Gastrocnemius medialis (tissue), 4 donors: ENCODE data around the gene BUB1. TPM values are rescaled to one million over a fixed set of nuclear protein-coding genes. Genes with fewer than 3 reads are reported as not detected.
"Not testable (repeated sequence)": the region's sequence is repeated elsewhere in the genome, so short reads cannot be mapped to it uniquely, and the experiment has no call there.

Source experiments
- ATAC-seq, 2 donors: fragments of 150-250 bp; one replicate each; pipeline ENCODE4 v1.9.1; 2016
- DNase-seq, 2 donors: peaks; one replicate each; pipeline ENCODE4 v3.0.0-alpha.2; 2019
- H3K27ac ChIP-seq, 4 donors: fragments of 200-600 bp; sonication (generic); 1 replicate in 1 of 4; 2 replicates in 3 of 4; pipeline ENCODE4 v1.5.1; 2016 to 2018; ENCODE audit warnings: mild to moderate bottlenecking in 2 of 4, moderate library complexity in 1 of 4
- H3K27me3 ChIP-seq, 3 donors: fragments of 200-600 bp; sonication (generic) in 2 of 3; 1 replicate in 1 of 3; 2 replicates in 2 of 3; pipeline versions ENCODE4 v1.5.1 to v1.6.0; 2016 to 2019; ENCODE audit warnings: mild to moderate bottlenecking in 1 of 3, moderate library complexity in 1 of 3
- H3K36me3 ChIP-seq, 2 donors: fragments of 200-600 bp; sonication (generic) in 1 of 2; one replicate each; pipeline ENCODE4 v1.5.1; 2017 to 2018
- H3K4me1 ChIP-seq, 2 donors: fragments of 200-600 bp; sonication (generic) in 1 of 2; one replicate each; pipeline ENCODE4 v1.5.1; 2016 to 2017; ENCODE audit warnings: mild to moderate bottlenecking in 2 of 2
- H3K4me3 ChIP-seq, 4 donors: fragments of 200-600 bp; sonication (generic) in 3 of 4; 1 replicate in 1 of 4; 2 replicates in 3 of 4; pipeline ENCODE4 v1.5.1; 2016 to 2019; ENCODE audit warnings: mild to moderate bottlenecking in 2 of 4
- H3K9me3 ChIP-seq, 3 donors: fragments of 200-600 bp; sonication (generic) in 2 of 3; 1 replicate in 1 of 3; 2 replicates in 2 of 3; pipeline ENCODE4 v1.5.1; 2016 to 2019
- CTCF ChIP-seq, 5 experiments: fragments of 450-650 bp in 3 of 5; fragments of 200-600 bp in 2 of 5; sonication (generic) in 2 of 5; IDR thresholded peaks in 4 of 5; conservative IDR thresholded peaks in 1 of 5; 1 replicate in 4 of 5; 2 replicates in 1 of 5; pipeline ENCODE4 v1.5.1; 2016 to 2019; ENCODE audit warnings: antibody characterized with exemption in 5 of 5, mild to moderate bottlenecking in 3 of 5, moderate library complexity in 3 of 5
- POLR2A ChIP-seq, 2 donors: fragments of 450-650 bp; IDR thresholded peaks; one replicate each; pipeline ENCODE4 v1.6.1; 2017; ENCODE audit warnings: antibody characterized with exemption in 2 of 2, mild to moderate bottlenecking in 2 of 2, moderate library complexity in 2 of 2
- in situ Hi-C, 4 donors: fragments of 200-750 bp; cut with MboI; loops; one replicate each; pipeline versions ENCODE4 v1.15.0 to v1.8.0; 2017; ENCODE audit warnings: low sequenced_read_pairs in 4 of 4
- intact Hi-C: fragments of 100-400 bp; cut with DNase I; formaldehyde crosslinking; loops from one replicate; pipeline ENCODE4 v1.15.1; 2023; ENCODE audit warnings: low total_unique reads
- total RNA-seq, 4 donors: library from RNA; depleted of rRNA; stranded (reverse); fragments of >200 nt; gene quantifications; one replicate each; pipeline versions ENCODE4 v1.1.0 to v1.2.3, GENCODE V29; 2016

The BUB1 gene
- total RNA-seq, 4 donors from 2014 or later, result 0.27 to 0.59 TPM; not detected in 2

- no peaks in the 10 kb centered on the region for H3K36me3 ChIP-seq
- no peaks in the 10 kb centered on the region for H3K4me1 ChIP-seq
- DNase-seq (no peak), ATAC-seq (no peak)
- H3K27me3 ChIP-seq, result peaks cover 0 to 5% (median 0%) of the 10 kb centered on the region in 3 donors
- no peak for TF ChIP-seq POLR2A (IDR thresholded peaks at IDR 0.05)
- TF ChIP-seq CTCF (IDR thresholded peaks at IDR 0.05 in 4 of 5, conservative IDR thresholded peaks at IDR 0.05 in 1 of 5), result no peak
- in situ Hi-C loops (no loop called here), intact Hi-C loops (no loop called here)
- no peaks in the 10 kb centered on the region for H3K9me3 ChIP-seq
- no peak overlapping the region for H3K27ac ChIP-seq
- H3K4me3 ChIP-seq, result no peak overlapping the region
Measured at GRCh38 chr2:110690083-110690965, 12.5 kb upstream of the BUB1 start.

GRCh38 chr2:110688594-110689091 lies 10.8 kb upstream of the BUB1 start:
- Histone ChIP-seq H3K36me3 (no peaks in the 10 kb centered on the region), H3K27ac (no peak overlapping the region), H3K4me3 (no peak overlapping the region), H3K27me3 (peaks cover 0 to 5% (median 0%) of the 10 kb centered on the region in 3 donors), H3K4me1 (no peaks in the 10 kb centered on the region), H3K9me3 (no peaks in the 10 kb centered on the region)
- DNase-seq (no peak), ATAC-seq (no peak)
- TF ChIP-seq CTCF (IDR thresholded peaks at IDR 0.05 in 4 of 5, conservative IDR thresholded peaks at IDR 0.05 in 1 of 5) (no peak), POLR2A (IDR thresholded peaks at IDR 0.05) (no peak)
- intact Hi-C loops, result no loop called here
- in situ Hi-C loops, result no loop called here

DNA sequence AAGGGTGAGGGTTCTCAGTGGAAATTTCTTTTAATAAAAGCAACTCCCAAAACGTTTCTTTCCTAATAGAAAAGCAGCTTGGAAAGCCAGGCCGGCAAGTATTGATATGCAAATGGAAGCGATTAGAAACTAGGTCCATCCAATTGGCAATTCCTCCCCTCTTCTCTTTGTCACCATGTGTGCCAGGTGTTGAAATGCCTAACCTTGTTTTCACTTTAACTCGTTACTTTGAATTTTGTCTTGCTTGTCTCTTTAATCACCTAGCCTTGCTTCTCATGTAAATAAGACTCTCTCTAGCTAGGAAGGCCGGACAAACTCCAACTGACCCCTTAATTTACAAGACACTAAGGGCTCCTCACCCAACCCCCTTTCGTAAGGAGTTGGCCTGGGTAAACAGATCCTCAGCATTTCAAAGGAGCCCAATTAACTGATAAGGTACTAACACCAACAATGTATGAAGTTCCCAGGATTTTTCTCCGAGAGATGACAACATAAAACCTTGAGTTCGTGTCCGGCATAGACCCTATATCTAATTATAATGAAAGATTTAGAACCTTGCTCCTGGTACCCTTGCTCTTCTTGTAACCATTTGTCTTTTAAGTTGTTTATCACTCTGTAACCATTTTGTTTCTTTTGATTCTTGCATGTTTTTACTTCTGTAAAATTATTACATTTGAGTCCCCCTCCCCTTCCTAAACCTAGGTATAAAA lies 10.1 kb upstream of the BUB1 start:
- in situ Hi-C loops, H3K4me1 ChIP-seq, H3K36me3 ChIP-seq, H3K4me3 ChIP-seq, intact Hi-C loops, H3K9me3 ChIP-seq, DNase-seq, ATAC-seq, H3K27me3 ChIP-seq, H3K27ac ChIP-seq: not testable (repeated sequence)

GRCh38 chr2:110682872-110683271 lies 5.0 kb upstream of the BUB1 start:
- TF ChIP-seq CTCF (IDR thresholded peaks at IDR 0.05 in 4 of 5, conservative IDR thresholded peaks at IDR 0.05 in 1 of 5) (no peak), POLR2A (IDR thresholded peaks at IDR 0.05) (no peak)
- in situ Hi-C loops (no loop called here), intact Hi-C loops (no loop called here)
- Histone ChIP-seq H3K4me1 (peaks cover 0 to 5% of the 10 kb centered on the region in 2 donors), H3K27me3 (no peaks in the 10 kb centered on the region), H3K36me3 (no peaks in the 10 kb centered on the region), H3K27ac (no peak overlapping the region), H3K4me3 (no peak overlapping the region), H3K9me3 (no peaks in the 10 kb centered on the region)
- DNase-seq (no peak), ATAC-seq (no peak)

DNA sequence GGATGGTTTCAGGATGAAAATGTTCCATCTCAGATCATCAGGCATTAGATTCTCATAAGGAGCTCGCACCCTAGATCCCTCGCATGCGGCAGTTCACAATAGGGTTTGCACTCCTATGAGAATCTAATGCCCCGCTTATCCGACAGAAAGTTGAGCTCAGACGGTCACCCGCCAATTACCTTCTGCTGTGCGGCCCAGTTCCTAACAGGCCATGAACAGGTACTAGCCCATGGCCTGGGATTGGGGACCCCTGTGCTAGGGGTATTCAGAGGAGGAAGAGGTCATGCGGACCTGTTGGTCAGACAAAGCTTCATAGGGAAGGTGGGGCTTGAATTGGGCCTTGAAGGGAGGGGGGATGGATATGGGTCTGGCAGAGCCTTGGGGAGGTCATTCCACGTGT lies 4.4 kb upstream of the BUB1 start:
- Histone ChIP-seq H3K36me3 (no peaks in the 10 kb centered on the region), H3K27me3 (no peaks in the 10 kb centered on the region), H3K4me3 (no peak overlapping the region), H3K4me1 (peaks cover 4 to 11% of the 10 kb centered on the region in 2 donors), H3K27ac (no peak overlapping the region), H3K9me3 (no peaks in the 10 kb centered on the region)
- ATAC-seq (no peak), DNase-seq (no peak)
- TF ChIP-seq CTCF (IDR thresholded peaks at IDR 0.05 in 4 of 5, conservative IDR thresholded peaks at IDR 0.05 in 1 of 5), result no peak
- in situ Hi-C loops (no loop called here), intact Hi-C loops (no loop called here)
